Common myeloid progenitor, CD34-positive (primary cell): ENCODE measurements around the gene RANBP2.

Source experiments
- CTCF ChIA-PET: fragments of 350-600 bp; sonication (Branson Sonifier 250); formaldehyde crosslinking; loops from one replicate; lab custom pipeline; 2021; ENCODE audit warnings: antibody characterized with exemption; lab: Charles Lee
- POLR2A ChIA-PET: fragments of 350-600 bp; sonication (Branson Sonifier 250); formaldehyde crosslinking; loops from one replicate; lab custom pipeline; 2021; ENCODE audit warnings: antibody characterized with exemption; lab: Charles Lee
- DNase-seq, 3 donors: peaks; one replicate each; pipeline versions ENCODE4 v3.0.0 to v3.0.0-alpha.2; 2013
- H3K27ac ChIP-seq, 2 experiments: 1 replicate in 1 of 2; 2 replicates in 1 of 2; pipeline ENCODE4 v1.7.0; 2013; ENCODE audit warnings: inconsistent platforms in 2 of 2, low read length in 2 of 2, mild to moderate bottlenecking in 2 of 2, low read depth in 1 of 2, moderate library complexity in 1 of 2; ENCODE audit not compliant: severe bottlenecking in 2 of 2, insufficient read depth in 1 of 2, poor library complexity in 1 of 2
- H3K27me3 ChIP-seq, 5 experiments: replicated peaks in 2 of 5; 1 replicate in 3 of 5; 2 replicates in 2 of 5; pipeline versions ENCODE4 v1.6.1 to v1.7.0; 2013; ENCODE audit warnings: low read length in 4 of 5, mild to moderate bottlenecking in 2 of 5, moderate library complexity in 2 of 5, inconsistent platforms in 1 of 5; ENCODE audit not compliant: insufficient read depth in 5 of 5, control insufficient read depth in 4 of 5
- H3K36me3 ChIP-seq, 4 experiments: 1 replicate in 2 of 4; 2 replicates in 2 of 4; pipeline versions ENCODE4 v1.6.1 to v1.7.0; 2013; ENCODE audit warnings: low read length in 3 of 4, control low read depth in 1 of 4, mild to moderate bottlenecking in 1 of 4; ENCODE audit not compliant: control insufficient read depth in 4 of 4, insufficient read depth in 4 of 4
- H3K4me1 ChIP-seq, 4 experiments: 1 replicate in 3 of 4; 2 replicates in 1 of 4; pipeline versions ENCODE4 v1.6.1 to v1.7.1; 2013; ENCODE audit warnings: low read length in 3 of 4, mild to moderate bottlenecking in 3 of 4, control low read depth in 1 of 4, inconsistent platforms in 1 of 4, moderate library complexity in 1 of 4; ENCODE audit not compliant: control insufficient read depth in 4 of 4, insufficient read depth in 4 of 4; ENCODE audit errors: control extremely low read depth in 1 of 4
- H3K4me3 ChIP-seq, 7 experiments: 1 replicate in 4 of 7; 2 replicates in 3 of 7; pipeline versions ENCODE4 v1.5.1 to v1.7.0; 2013; ENCODE audit warnings: mild to moderate bottlenecking in 7 of 7, low read length in 6 of 7, moderate library complexity in 6 of 7, inconsistent platforms in 2 of 7, low read depth in 2 of 7, control low read depth in 1 of 7; ENCODE audit not compliant: insufficient read depth in 4 of 7, control insufficient read depth in 1 of 7; ENCODE audit errors: extremely low read depth in 1 of 7
- H3K9me3 ChIP-seq, 5 experiments: 1 replicate in 4 of 5; 2 replicates in 1 of 5; pipeline versions ENCODE4 v1.6.1 to v1.7.1; 2013; ENCODE audit warnings: low read length in 4 of 5, mild to moderate bottlenecking in 2 of 5, inconsistent platforms in 1 of 5, low read depth in 1 of 5, moderate library complexity in 1 of 5; ENCODE audit not compliant: control insufficient read depth in 4 of 5, insufficient read depth in 2 of 5; ENCODE audit errors: control extremely low read depth in 1 of 5
- WGBS: methylation state at CpG from one replicate; pipeline ENCODE4 v1.1.5; 2013; ENCODE audit not compliant: insufficient coverage; 5-methylcytosine and 5-hydroxymethylcytosine counted together

RANBP2 gene

DNA sequence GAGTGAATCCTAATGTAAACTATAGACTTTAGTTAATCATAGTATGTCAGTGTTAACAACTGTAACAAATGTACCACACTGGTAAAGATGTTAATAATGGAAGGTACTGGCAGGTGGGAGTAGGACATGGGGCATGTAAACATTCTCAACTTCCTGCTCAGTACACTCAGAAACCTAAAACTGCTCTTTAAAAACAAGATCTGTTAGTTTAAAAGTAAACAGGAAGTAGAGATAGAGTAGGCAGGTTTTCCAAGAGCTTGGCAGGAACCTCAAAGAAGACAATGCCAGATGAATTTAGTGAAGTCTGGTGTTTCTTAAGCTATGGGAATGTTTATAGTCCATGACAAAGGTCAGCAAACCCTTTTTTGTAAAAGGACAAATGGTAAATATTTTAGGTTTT, 113.9 kb downstream of the RANBP2 start:
- Histone ChIP-seq H3K9me3 (peaks cover 4 to 28% (median 6%) of the 10 kb centered on the region in 5 experiments), H3K27me3 (no peaks in the 10 kb centered on the region), H3K36me3 (peaks cover 0 to 13% (median 3%) of the 10 kb centered on the region in 4 experiments), H3K4me1 (no peaks in the 10 kb centered on the region), H3K4me3 (no peak overlapping the region), H3K27ac (no peak overlapping the region)
- DNase-seq, result no peak
- ChIA-PET POLR2A (no interaction called here), CTCF (interaction anchor here (0.7 kb wide), 2 partner anchors 13 to 852 kb away, joined by 3 read pairs; no protein-coding TSS in a partner anchor)

DNA sequence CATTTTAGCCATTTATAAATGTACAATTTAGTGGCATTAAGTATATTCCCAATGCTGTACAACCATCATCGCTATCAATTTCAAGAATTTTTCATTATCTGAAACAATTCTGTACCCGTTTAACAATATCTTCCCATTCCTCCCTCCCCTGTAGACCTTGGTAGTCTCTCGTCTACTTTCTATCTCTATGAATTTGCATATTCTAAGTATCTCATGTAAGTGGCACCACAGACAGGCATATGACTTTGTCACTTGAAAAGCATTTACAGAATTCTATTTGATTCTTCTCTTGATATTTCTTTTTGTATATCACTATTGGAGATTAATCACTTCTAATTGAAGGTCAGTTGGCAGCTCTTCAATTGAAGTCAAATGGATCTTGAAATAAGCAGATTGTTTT, 115.3 kb downstream of the RANBP2 start:
- POLR2A ChIA-PET, result no interaction called here
- H3K9me3 ChIP-seq, result peaks cover 6 to 34% (median 7%) of the 10 kb centered on the region in 5 experiments
- CTCF ChIA-PET, result no interaction called here
- H3K36me3 ChIP-seq, result peaks cover 0 to 18% (median 3%) of the 10 kb centered on the region in 4 experiments
- 100% methylated on average over 3 of the region's 3 CpGs for WGBS
- no peaks in the 10 kb centered on the region for H3K27me3 ChIP-seq
- DNase-seq, result no peak
- H3K4me1 ChIP-seq, result no peaks in the 10 kb centered on the region
- no peak overlapping the region for H3K4me3 ChIP-seq
- no peak overlapping the region for H3K27ac ChIP-seq

DNA sequence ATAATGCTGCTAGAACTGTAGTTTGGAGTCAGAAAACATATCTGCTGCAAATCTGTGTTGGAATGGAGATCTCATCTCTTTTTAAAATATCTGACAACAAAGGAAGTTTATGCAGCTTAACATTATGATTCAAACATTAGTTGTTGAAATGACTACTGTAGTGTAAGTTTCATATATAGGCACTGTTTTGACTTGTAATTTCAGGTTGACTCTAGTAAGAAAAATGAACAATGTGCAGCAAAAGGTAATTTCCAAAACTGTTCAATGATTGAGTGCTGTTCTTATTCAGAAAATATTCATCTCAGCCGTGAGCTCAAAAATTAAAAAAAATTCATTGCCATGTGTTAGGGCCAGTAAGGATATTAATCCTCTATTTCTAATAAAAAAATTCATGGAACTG, 115.8 kb downstream of the RANBP2 start:
- POLR2A ChIA-PET, result no interaction called here
- Histone ChIP-seq H3K4me1 (no peaks in the 10 kb centered on the region), H3K27me3 (no peaks in the 10 kb centered on the region), H3K4me3 (no peak overlapping the region), H3K9me3 (peaks cover 6 to 36% (median 9%) of the 10 kb centered on the region in 5 experiments), H3K27ac (no peak overlapping the region), H3K36me3 (peaks cover 0 to 18% (median 3%) of the 10 kb centered on the region in 4 experiments)
- WGBS, result no CpG with 5 or more reads among the region's 1 CpG
- CTCF ChIA-PET, result no interaction called here
- DNase-seq, result no peak
